DOHH2 (cell line): ENCODE results near the gene RRAGC.

Experiments
- EZH2phosphoT487 ChIP-seq: fragments of 200-600 bp; sonication (generic); IDR thresholded peaks from 2 replicates; pipeline ENCODE4 v1.6.1; 2017; ENCODE audit warnings: borderline replicate concordance, mild to moderate bottlenecking, antibody characterized with exemption, low read length, moderate library complexity, mixed read lengths
- TF ChIP-seq, protein P1 (sequence below): fragments of 200-600 bp; sonication (generic); IDR thresholded peaks from one replicate; pipeline ENCODE4 v1.5.1; 2014; ENCODE audit warnings: antibody characterized with exemption, mild to moderate bottlenecking, low read depth, low read length; ENCODE audit not compliant: poor library complexity, severe bottlenecking

DNA sequence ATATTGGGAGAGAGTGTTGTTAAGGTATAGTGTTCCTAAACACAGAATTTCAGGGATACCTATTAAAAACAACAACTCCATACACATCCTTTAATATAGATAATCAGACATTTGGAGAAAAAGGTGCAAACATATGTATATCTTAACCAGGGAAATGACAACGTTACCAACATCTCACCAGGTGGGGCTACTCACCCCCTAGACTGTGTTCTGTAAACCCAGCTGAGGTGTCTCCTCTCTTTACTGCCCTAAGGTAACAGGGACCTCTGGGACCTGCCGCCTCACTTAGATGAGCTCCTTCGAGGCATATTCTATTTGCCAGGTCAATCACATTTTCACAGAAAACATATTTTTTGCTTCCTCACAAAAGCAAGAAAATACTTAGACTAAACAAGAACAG, 13.4 kb downstream of the RRAGC start:
- TF ChIP-seq, protein P1, sequence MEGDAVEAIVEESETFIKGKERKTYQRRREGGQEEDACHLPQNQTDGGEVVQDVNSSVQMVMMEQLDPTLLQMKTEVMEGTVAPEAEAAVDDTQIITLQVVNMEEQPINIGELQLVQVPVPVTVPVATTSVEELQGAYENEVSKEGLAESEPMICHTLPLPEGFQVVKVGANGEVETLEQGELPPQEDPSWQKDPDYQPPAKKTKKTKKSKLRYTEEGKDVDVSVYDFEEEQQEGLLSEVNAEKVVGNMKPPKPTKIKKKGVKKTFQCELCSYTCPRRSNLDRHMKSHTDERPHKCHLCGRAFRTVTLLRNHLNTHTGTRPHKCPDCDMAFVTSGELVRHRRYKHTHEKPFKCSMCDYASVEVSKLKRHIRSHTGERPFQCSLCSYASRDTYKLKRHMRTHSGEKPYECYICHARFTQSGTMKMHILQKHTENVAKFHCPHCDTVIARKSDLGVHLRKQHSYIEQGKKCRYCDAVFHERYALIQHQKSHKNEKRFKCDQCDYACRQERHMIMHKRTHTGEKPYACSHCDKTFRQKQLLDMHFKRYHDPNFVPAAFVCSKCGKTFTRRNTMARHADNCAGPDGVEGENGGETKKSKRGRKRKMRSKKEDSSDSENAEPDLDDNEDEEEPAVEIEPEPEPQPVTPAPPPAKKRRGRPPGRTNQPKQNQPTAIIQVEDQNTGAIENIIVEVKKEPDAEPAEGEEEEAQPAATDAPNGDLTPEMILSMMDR, result no peak
- TF ChIP-seq EZH2phosphoT487, result no peak
